ENCODE data around the gene MYO1C.

The MYO1C gene

DNA sequence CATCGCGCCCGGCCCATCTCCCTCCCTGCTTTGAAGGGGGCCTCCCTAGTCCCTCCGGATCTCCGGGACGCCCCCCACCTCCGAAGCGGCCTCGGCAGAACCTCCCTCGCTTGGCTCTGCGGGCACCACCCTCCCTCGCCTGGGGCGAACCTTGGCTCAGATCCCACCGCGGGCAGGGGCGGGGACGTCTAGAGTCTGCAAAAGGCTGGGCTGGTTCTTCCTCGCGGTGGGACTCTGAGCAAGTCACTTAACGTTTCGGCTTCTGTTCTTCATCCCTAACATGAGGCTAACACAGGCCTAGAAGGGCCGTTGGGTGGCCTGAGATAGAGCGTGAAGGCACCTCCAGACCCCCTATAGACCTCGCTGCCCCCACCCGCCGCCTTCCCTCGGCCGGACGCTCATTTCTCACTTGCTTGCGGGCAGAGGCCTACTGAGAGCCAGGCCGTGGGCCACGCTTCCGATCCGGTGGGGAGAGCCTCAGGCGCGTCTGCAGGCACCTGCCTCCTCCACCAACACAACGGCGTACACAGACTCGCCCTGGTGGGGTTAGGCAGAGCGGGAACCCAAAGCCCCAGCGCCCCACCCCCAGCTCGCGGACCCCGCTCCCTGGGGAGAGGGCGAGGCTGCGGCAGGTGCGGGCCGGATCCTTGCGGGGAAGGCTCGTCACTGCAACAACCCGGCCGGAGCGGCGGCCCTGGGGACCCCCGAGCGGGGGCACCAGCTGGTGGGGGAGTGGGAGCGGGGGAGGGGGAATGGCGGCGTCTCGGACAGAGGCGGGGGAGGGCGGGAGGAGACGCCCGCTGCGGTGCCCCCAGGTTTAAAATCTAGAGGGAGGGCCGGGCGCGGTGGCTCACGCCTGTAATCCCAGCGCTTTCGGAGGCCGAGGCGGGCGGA, 5.4 kb downstream of the MYO1C start:
- peak; percentile 55 to 67 (median 65) for DNase-seq (ENCODE audit: low read depth in 3 of 3)

- peak; percentile 51 to 69 (median 68) for DNase-seq (ENCODE audit: low read depth in 3 of 3)
Measured at GRCh38 chr17:1485423-1486376, 6.8 kb downstream of the MYO1C start.

DNA sequence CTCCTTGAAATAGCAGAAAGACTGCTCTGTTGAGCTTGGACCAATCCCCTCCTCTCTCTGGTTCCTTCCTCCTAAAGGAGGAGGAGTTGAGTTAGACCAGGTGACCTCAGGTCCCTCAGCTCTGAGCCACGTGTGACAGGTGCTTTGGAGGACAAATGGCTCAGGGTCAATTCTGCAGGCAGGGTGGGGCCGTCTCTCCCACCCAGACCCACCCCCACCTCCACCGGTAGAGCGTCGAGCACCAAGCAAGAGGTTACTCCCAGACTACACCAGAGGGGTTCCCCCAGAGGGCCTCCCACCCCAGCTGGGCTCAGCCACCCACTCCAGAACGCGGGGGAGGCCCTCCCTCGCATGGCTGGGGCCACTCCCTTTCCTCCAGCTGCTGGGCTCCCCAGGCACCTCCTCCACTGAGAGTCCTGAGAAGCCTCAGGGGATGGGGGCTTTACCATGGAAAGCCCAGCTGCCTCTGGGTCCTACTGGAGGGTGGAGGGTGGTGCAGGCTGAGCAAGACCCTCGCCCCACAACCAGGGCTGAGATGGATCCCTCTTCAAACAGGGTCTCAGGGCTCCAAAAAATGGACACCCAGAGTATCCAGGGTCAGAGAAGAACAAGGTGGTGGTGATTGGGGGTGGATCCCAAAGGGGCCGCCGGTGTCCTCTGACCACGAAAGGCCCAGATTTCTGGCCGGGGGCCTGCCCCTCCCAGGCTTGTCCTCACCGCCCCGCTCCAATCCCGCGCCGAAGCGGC, 7.6 kb downstream of the MYO1C start:
- DNase-seq (ENCODE audit: low read depth in 3 of 3), result peak in 1 of 3 experiments; percentile 44

DNA sequence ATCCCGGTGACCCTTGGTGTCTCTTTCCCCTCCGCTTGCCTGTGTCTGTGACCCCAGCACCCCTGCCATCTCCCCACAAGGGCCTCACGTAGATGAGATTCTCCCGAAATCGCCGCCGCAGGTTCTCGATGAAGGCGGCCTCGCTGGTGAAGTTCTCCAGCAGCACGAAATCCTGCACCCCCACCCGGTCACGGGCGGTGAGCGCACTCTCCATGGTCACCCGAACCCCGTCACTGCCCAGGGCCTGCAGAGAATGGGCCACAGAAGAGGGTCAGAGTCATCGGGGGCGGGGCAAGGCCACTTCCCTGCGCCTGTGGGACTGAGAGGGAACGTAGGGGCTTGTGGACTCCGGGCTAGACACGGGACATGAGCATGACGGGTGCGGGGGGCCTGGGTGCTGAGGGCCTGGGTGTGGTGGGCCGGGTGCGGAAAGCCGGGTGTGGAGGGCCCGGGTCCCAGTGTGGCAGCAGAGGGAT, 8.4 kb downstream of the MYO1C start:
- DNase-seq (ENCODE audit: low read depth in 3 of 3), result no peak

GRCh38 chr17:1482680-1483079, 9.8 kb downstream of the MYO1C start:
- DNase-seq (ENCODE audit: low read depth in 3 of 3), result no peak

- DNase-seq (ENCODE audit: low read depth in 3 of 3), result no peak
Measured at GRCh38 chr17:1481736-1482135, 10.8 kb downstream of the MYO1C start.

GRCh38 chr17:1480747-1481465, 11.6 kb downstream of the MYO1C start:
- DNase-seq (ENCODE audit: low read depth in 3 of 3), result no peak

- DNase-seq (ENCODE audit: low read depth in 3 of 3), result no peak
Measured at GRCh38 chr17:1478418-1478817, 14.1 kb downstream of the MYO1C start.

DNA sequence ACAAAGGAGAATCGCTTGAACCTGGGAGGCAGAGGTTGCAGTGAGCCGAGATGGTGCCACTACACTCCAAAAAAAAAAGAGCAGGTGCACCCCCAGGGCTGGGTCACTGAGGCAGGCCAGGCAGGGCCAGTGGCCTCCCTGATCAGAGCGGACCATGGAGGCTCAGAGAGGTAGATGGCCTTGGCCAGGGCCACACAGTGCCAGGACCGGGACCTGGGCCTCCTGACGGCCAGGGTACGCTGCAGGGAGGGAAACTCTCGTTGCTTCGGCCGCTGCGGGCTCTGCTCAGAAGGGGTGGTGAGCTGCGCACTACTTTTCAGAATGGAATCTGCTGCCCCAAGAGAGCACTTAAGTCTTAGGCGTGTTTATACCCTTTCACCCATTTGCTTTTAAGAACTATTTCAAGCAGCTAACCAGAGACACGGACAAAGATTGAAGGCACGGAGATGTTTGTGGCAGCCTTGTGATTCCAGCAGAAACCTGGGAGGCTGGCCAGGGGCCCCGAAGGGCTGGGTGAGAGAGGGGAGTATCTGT, 17.1 kb downstream of the MYO1C start:
- DNase-seq (ENCODE audit: low read depth in 3 of 3), result no peak

- no peak for DNase-seq (ENCODE audit: low read depth in 3 of 3)
Measured at GRCh38 chr17:1474402-1475189, 17.9 kb downstream of the MYO1C start.

GRCh38 chr17:1473841-1474240, 18.6 kb downstream of the MYO1C start:
- no peak for DNase-seq (ENCODE audit: low read depth in 3 of 3)

DNA sequence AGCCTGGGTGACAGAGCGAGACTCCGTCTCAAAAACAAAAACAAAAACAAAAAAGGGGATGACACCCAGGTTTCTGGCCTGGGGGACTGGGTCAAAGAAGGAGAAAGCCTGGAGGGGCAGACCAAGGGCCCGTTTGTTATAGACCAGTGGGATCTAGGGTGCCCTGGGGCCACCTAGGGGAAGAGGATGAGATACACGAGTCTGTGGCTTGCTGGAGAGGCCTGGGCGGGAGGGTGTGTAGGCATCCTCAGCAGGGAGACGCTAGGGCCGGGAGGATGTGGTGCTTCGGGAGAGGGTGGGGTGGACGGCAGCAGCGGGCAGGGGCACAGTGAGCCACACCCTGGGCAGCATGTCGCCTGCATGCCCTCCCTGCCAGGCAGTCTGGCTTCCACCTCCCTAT, 19.3 kb downstream of the MYO1C start:
- no peak for DNase-seq (ENCODE audit: low read depth in 3 of 3)

- no peak for DNase-seq (ENCODE audit: low read depth in 3 of 3)
Measured at GRCh38 chr17:1471911-1472821, 20.3 kb downstream of the MYO1C start.

DNA sequence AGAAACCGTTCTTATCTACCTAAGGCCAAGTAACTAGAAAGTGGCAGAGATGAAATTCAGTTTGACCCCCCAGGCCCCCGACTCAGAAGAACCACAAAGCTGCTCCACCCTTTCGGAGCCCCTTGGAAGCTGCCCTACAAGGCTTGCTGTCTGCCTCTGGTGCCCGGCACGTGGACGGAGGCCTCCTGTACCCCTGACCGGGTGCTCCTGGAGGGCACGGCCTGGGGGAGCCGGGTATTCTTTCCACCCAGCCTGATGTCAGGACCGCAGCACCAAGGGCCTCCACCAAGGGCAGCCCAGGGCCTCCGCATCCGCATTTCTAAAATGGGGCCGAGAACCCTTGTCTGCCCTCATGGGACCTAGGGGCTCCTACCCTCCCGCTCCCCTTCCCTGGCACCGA, 21.0 kb downstream of the MYO1C start:
- DNase-seq (ENCODE audit: low read depth in 3 of 3), result no peak

- no peak for DNase-seq (ENCODE audit: low read depth in 3 of 3)
Measured at GRCh38 chr17:1470755-1471462, 21.6 kb downstream of the MYO1C start.

- no peak for DNase-seq (ENCODE audit: low read depth in 3 of 3)
Measured at GRCh38 chr17:1470071-1470754, 22.3 kb downstream of the MYO1C start.

DNA sequence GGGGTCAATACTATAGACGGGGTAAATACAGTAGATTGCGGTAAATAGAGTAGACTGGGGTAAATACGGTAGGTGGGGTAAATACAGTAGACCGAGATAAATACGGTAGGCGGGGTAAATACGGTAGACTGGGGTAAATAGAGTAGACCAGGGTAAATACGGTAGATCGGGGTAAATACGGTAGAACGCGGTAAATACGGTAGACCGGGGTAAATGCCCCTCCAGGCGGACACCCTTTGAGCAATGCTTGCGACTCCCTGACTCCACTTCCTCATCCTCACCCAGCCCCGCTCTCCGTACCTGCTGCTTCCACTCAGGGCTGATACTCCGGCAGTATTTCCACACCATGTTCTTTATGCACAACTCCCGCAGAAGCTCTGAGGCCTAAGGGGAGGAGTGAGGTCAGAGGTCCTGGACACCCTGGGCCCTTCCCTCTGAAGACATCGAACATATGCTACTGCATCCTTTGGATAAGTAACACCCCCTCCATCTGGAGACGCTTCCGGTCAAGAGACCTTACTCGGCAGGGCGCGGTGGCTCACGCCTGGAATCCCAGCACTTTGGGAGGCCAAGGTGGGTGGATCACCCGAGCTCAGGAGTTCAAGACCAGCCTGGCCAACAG, 23.1 kb downstream of the MYO1C start:
- no peak for DNase-seq (ENCODE audit: low read depth in 3 of 3)
